ENCODE results near the gene PARD3B.

DNA sequence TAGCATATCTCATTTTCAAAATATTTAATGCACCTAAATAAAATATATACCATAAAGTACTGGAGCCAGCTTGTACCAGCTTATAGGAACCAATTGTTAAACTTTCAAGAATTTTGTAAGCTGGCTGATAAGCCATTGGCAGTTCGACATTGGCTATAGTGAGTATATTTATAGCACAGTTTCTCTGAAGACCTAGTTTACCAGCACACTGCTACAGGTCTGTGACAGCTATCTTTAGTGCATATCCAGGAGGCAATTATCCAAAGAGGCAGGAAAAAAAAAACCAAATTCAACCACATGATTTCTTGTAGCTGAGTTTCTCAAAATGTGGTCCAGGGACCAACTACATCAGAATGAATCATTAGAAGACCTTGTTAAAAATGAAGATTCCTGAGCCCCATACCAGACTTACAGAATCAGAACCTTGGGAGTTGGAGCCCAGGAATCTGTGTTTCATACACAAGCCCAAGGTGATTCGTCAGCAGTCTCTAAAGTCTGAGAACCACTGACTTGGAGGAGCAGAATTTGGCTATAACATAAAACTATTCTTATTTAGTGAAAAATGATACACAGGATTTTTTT is 858.1 kb downstream of the PARD3B start:
- TF ChIP-seq EZH2 (IDR thresholded peaks at IDR 0.05; ENCODE audit: low read length, unreplicated experiment) (no peak), EZH2phosphoT487 (IDR thresholded peaks at IDR 0.05; ENCODE audit: borderline replicate concordance, low read length) (no peak)
- TF ChIP-seq, protein P1, sequence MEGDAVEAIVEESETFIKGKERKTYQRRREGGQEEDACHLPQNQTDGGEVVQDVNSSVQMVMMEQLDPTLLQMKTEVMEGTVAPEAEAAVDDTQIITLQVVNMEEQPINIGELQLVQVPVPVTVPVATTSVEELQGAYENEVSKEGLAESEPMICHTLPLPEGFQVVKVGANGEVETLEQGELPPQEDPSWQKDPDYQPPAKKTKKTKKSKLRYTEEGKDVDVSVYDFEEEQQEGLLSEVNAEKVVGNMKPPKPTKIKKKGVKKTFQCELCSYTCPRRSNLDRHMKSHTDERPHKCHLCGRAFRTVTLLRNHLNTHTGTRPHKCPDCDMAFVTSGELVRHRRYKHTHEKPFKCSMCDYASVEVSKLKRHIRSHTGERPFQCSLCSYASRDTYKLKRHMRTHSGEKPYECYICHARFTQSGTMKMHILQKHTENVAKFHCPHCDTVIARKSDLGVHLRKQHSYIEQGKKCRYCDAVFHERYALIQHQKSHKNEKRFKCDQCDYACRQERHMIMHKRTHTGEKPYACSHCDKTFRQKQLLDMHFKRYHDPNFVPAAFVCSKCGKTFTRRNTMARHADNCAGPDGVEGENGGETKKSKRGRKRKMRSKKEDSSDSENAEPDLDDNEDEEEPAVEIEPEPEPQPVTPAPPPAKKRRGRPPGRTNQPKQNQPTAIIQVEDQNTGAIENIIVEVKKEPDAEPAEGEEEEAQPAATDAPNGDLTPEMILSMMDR (conservative IDR thresholded peaks at IDR 0.05; ENCODE audit: low read depth, low read length), result no peak

Measured in PC-3 (cell line).